GM19193 (cell line): Measurements from ENCODE around the gene ZFY.

Experiments used
- POLR2A ChIP-seq: IDR thresholded peaks from 4 replicates; pipeline ENCODE4 v1.6.1; 2011; ENCODE audit not compliant: insufficient read depth, insufficient read length; ENCODE audit errors: extremely low read depth

The ZFY gene

DNA sequence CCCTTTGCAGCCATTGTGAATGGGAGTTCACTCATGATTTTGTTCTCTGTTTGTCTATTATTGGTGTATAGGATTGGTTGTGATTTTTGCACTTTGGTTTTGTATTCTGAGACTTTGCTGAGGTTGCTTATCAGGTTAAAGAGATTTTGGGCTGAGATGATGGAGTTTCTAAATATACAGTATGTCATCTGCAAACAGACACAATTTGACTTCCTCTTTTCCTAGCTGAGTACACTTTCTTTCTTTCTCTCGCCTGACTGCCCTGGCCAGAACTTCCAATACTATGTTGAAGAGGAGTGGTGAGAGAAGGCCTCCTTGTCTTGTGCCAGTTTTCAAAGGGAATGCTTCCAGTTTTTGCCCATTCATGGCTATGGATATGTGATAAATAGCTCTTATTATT lies 81.4 kb downstream of the ZFY start:
- TF ChIP-seq POLR2A, result no peak

DNA sequence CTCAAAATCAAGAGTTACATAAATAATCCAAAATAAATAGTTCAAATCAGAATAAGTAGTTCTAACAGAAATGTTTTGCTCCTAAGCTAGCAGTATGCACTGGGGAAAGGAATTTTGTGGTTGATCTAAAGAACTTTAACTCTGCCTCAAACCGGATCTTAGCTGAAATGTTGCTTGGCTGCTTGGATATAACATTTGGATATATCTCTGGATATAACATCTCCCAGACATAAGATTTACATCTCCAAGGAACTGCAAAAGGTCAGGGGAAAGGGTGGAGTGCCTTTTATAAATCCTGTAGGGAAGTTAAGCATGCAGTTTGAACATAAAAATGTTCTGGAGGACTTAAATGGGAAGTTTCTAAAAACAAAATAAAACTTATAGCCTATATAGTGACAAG lies 83.4 kb downstream of the ZFY start:
- no peak for TF ChIP-seq POLR2A

DNA sequence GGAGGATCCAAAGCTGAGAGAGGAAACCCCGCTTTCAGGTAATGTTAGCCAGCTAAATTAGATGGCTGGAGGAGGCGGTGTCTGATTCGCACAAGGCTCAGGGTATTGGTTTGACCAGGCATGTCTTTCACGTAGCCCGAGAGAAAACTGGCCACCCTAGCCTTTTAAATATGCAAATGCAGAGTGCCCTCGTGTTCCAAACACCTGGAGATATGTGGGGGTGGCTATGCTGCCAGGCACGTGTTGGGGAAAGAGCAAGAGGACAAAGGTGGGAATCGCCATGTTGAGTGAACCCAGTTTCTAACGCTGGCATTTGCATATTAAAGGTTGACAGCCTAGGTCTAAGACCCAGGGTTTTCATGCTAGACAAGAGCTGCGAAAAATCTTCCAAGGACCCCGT lies 84.4 kb downstream of the ZFY start:
- TF ChIP-seq POLR2A, result no peak

DNA sequence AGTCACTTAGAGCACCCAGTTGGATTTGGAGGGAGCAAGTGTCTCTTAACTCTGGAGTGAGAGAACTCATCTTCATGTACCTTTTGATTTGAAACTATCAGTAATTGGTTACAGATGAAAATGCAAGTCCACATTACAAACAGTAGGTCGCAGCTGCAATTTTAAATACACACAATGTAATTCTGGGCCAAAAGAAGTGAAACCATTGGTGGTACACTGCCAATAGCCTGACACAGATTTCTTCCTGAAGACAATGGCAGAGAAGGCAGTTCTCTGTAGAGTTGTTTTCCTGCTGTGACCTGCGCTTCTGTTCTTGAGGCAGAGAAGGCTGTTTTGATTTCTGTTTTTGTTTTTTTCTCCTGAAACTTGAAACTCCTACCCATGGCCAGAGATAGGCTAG lies 86.0 kb downstream of the ZFY start:
- no peak for TF ChIP-seq POLR2A

DNA sequence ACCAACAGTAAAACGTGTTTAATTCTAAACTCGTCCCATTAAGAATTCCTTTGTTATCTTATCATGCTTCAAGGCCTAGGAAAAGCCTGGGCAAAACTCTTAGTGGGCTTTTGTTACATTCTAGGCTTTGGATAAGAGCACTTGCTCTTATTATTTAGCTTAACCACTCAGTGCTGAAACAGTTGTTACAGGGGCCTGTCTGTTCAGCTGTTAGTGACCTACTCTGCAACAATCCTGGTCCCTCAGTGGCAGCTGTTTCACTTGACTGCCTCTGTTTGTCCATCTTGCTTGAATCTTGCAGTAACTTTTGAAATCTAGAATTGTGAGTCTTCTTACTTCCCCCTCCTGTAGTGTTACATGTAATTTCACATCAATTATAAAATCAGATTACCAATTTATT lies 88.4 kb downstream of the ZFY start:
- no peak for TF ChIP-seq POLR2A

DNA sequence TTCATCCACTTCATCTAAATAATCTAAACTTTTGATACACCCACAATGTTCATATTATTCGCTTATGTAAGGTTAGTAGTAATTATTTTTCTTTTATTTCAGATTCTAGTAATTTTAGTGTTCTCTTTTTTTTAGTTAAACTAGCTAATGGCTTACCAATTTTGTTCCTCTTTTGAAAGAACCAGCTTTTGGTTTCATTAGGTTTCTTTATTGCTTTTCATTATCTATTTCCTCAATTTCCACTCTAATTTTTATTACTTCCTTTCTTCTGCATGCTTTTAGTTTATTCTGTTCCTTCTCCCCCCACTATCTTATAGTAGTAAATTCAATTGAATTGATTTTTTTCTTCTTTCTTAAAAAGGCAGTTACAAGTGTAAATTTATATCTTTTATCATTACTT lies 90.2 kb downstream of the ZFY start:
- no peak for TF ChIP-seq POLR2A
